Activated CD8-positive, alpha-beta T cell treated with anti-CD3 and anti-CD28 coated beads, Interleukin-2, amount 10 ng/mL, durations not matched to agents 7 days and 5 days (primary cell): ENCODE measurements around the gene COL2A1. TPM values are rescaled to one million over a fixed set of nuclear protein-coding genes. Genes with fewer than 3 reads are reported as not detected.

ENCODE experiments used
- ATAC-seq: fragments of 150-1000 bp; cut with Tn5 transposase; one replicate; pipeline ENCODE4 v1.10.0; 2021; ENCODE audit warnings: moderate library complexity
- CTCF ChIA-PET: fragments of 350-600 bp; sonication (Branson Sonifier 250); formaldehyde crosslinking; loops from one replicate; lab custom pipeline; 2021; ENCODE audit warnings: antibody characterized with exemption; lab: Charles Lee
- POLR2A ChIA-PET: fragments of 350-600 bp; sonication (Branson Sonifier 250); formaldehyde crosslinking; loops from one replicate; lab custom pipeline; 2021; ENCODE audit warnings: antibody characterized with exemption; lab: Charles Lee
- DNase-seq: peaks from one replicate; pipeline ENCODE4 v3.0.0-alpha.2; 2020
- H3K27ac Mint-ChIP-seq: one replicate; pipeline ENCODE4 v1.8.0; 2021; ENCODE audit warnings: mild to moderate bottlenecking, mixed read lengths
- H3K27me3 Mint-ChIP-seq: one replicate; pipeline ENCODE4 v1.8.0; 2021; ENCODE audit warnings: low read depth, mixed read lengths
- H3K36me3 Mint-ChIP-seq: one replicate; pipeline ENCODE4 v1.8.0; 2021; ENCODE audit warnings: low read depth, mixed read lengths
- H3K4me1 Mint-ChIP-seq: one replicate; pipeline ENCODE4 v1.8.0; 2021; ENCODE audit warnings: low read depth, mixed read lengths
- H3K4me3 Mint-ChIP-seq: one replicate; pipeline ENCODE4 v1.8.0; 2021; ENCODE audit warnings: mild to moderate bottlenecking, mixed read lengths
- H3K9me3 Mint-ChIP-seq: one replicate; pipeline ENCODE4 v1.8.0; 2022; ENCODE audit warnings: mixed read lengths; ENCODE audit not compliant: insufficient read depth
- total RNA-seq, 2 experiments: library from RNA; stranded (reverse); gene quantifications; one replicate each; pipeline ENCODE4 v1.2.3, GENCODE V29; 2021

Gene COL2A1
- total RNA-seq, 2 experiments from 2014 or later: not detected

GRCh38 chr12:47938093-47938492 lies 66.2 kb downstream of the COL2A1 start:
- no peaks in the 10 kb centered on the region for H3K36me3 Mint-ChIP-seq
- no peak overlapping the region for H3K4me3 Mint-ChIP-seq
- ChIA-PET CTCF (no interaction called here), POLR2A (interaction anchor here (0.6 kb wide), 1 partner anchor 128 kb away, joined by 6 read pairs; no protein-coding TSS in a partner anchor)
- H3K4me1 Mint-ChIP-seq: peaks cover 7% of the 10 kb centered on the region
- DNase-seq (no peak), ATAC-seq (no peak)
- H3K27ac Mint-ChIP-seq: no peak overlapping the region
- peaks cover 35% of the 10 kb centered on the region for H3K27me3 Mint-ChIP-seq
- H3K9me3 Mint-ChIP-seq: no peaks in the 10 kb centered on the region

- ChIA-PET CTCF (interaction anchor here (1.2 to 1.5 kb wide), 3 partner anchors 14 to 30 kb away, joined by 3 to 7 read pairs (median 3); partner anchors contain the start of genes TMEM106C and VDR), POLR2A (interaction anchor here (1.4 kb wide), 1 partner anchor 14 kb away, joined by 3 read pairs; no protein-coding TSS in a partner anchor)
- Mint-ChIP-seq H3K9me3 (no peaks in the 10 kb centered on the region), H3K27ac (no peak overlapping the region), H3K27me3 (peaks cover 26% of the 10 kb centered on the region), H3K4me1 (no peaks in the 10 kb centered on the region), H3K36me3 (no peaks in the 10 kb centered on the region), H3K4me3 (no peak overlapping the region)
- DNase-seq (no peak), ATAC-seq (no peak)
Measured at GRCh38 chr12:47935184-47935583, 69.1 kb downstream of the COL2A1 start.

- POLR2A ChIA-PET: no interaction called here
Measured at GRCh38 chr12:47931187-47931586, 73.1 kb downstream of the COL2A1 start.

GRCh38 chr12:47930634-47931033 lies 73.6 kb downstream of the COL2A1 start:
- Mint-ChIP-seq H3K36me3 (no peaks in the 10 kb centered on the region), H3K4me1 (no peaks in the 10 kb centered on the region), H3K4me3 (no peak overlapping the region), H3K27me3 (peaks cover 22% of the 10 kb centered on the region), H3K27ac (no peak overlapping the region), H3K9me3 (no peaks in the 10 kb centered on the region)
- DNase-seq (no peak), ATAC-seq (no peak)
- POLR2A ChIA-PET: no interaction called here
- CTCF ChIA-PET: interaction anchor here (1.2 to 1.5 kb wide), 2 partner anchors 16 to 19 kb away, joined by 3 to 6 read pairs; no protein-coding TSS in a partner anchor

More at GRCh38 chr12:47931187-47931586, 73.1 kb downstream of the COL2A1 start:
- Mint-ChIP-seq H3K4me3 (no peak overlapping the region), H3K4me1 (no peaks in the 10 kb centered on the region), H3K9me3 (no peaks in the 10 kb centered on the region), H3K36me3 (no peaks in the 10 kb centered on the region), H3K27me3 (peaks cover 25% of the 10 kb centered on the region), H3K27ac (no peak overlapping the region)
- ATAC-seq: no peak
- no peak for DNase-seq
- CTCF ChIA-PET: interaction anchor here (1.2 to 1.5 kb wide), 2 partner anchors 16 to 18 kb away, joined by 3 to 6 read pairs; no protein-coding TSS in a partner anchor

- H3K27ac Mint-ChIP-seq: no peak overlapping the region
- no peaks in the 10 kb centered on the region for H3K4me1 Mint-ChIP-seq
- ATAC-seq (no peak), DNase-seq (no peak)
- H3K4me3 Mint-ChIP-seq: no peak overlapping the region
- POLR2A ChIA-PET: interaction anchor here (0.6 kb wide), 1 partner anchor 21 kb away, joined by 3 read pairs; no protein-coding TSS in a partner anchor
- no peaks in the 10 kb centered on the region for H3K36me3 Mint-ChIP-seq
- CTCF ChIA-PET: interaction anchor here (0.9 to 1.4 kb wide), 3 partner anchors 22 to 212 kb away, joined by 3 to 4 read pairs (median 3); partner anchors contain the start of gene VDR
- H3K27me3 Mint-ChIP-seq: peaks cover 28% of the 10 kb centered on the region
- no peaks in the 10 kb centered on the region for H3K9me3 Mint-ChIP-seq
Measured at GRCh38 chr12:47927346-47927745, 76.9 kb downstream of the COL2A1 start.

Other genes with a start within 250 kb of the COL2A1 start
- under 1 TPM in 1 of 2 experiments, not detected in 1; 0.24 TPM for gene RAPGEF3, start 245.6 kb downstream of the COL2A1 start, total RNA-seq
- 1 to 10 TPM; 7.0 to 8.1 TPM for gene SLC48A1, start 231.2 kb downstream of the COL2A1 start, total RNA-seq
- 100 to 1,000 TPM; 180 to 207 TPM for gene HDAC7, start 184.6 kb downstream of the COL2A1 start, total RNA-seq
- 10 to 100 TPM; 13.2 to 14.5 TPM for gene VDR, start 99.5 kb downstream of the COL2A1 start, total RNA-seq
- gene TMEM106C, start 40.9 kb downstream of the COL2A1 start, total RNA-seq: 100 to 1,000 TPM; 139 to 140 TPM
- 10 to 100 TPM; 45.6 to 50.1 TPM for gene SENP1, start 101.6 kb upstream of the COL2A1 start, total RNA-seq
- 10 to 100 TPM; 20.6 to 22.7 TPM for gene PFKM, start 114.9 kb upstream of the COL2A1 start, total RNA-seq
- gene ASB8, start 153.0 kb upstream of the COL2A1 start, total RNA-seq: 10 to 100 TPM; 37.9 to 47.2 TPM
- 1 to 10 TPM; 1.4 to 1.5 TPM for gene CCDC184, start 179.2 kb upstream of the COL2A1 start, total RNA-seq
- not detected for gene OR10AD1, start 198.8 kb upstream of the COL2A1 start, total RNA-seq